ENCODE data around the gene ADGRB3. TPM values are rescaled to one million over a fixed set of nuclear protein-coding genes. Genes with fewer than 3 reads are reported as not detected.

Gene ADGRB3
- total and polyA plus RNA-seq, 10 of the 15 experiments (the other 5 are each of a cell fraction or from before 2014, with no cell fraction given): 0.03 to 0.06 TPM; not detected in 8

DNA sequence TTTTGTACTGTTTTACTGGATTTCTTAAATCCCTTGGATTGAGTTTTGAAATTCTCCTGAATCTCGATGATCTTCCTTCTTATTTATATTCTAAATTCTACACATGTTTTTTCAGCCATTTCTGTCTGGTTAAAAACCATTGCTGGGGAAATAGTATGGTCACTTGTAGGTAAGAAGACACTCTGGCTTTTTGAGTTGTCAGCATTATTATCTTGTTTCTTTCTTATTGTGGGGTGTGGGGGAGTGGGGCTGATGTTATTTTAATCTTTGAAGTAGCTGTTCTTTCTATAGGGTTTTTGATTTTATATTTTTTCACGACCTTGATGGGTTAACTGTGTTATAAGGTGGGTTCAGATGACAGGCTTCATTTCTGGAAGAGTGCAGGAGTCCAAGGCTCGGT, 37.4 kb upstream of the ADGRB3 start (continued):
- TF ChIP-seq, protein P1, sequence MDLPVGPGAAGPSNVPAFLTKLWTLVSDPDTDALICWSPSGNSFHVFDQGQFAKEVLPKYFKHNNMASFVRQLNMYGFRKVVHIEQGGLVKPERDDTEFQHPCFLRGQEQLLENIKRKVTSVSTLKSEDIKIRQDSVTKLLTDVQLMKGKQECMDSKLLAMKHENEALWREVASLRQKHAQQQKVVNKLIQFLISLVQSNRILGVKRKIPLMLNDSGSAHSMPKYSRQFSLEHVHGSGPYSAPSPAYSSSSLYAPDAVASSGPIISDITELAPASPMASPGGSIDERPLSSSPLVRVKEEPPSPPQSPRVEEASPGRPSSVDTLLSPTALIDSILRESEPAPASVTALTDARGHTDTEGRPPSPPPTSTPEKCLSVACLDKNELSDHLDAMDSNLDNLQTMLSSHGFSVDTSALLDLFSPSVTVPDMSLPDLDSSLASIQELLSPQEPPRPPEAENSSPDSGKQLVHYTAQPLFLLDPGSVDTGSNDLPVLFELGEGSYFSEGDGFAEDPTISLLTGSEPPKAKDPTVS (IDR thresholded peaks at IDR 0.05; ENCODE audit: low read depth, low read length): no peak
- TF ChIP-seq IRF4 (IDR thresholded peaks at IDR 0.05; ENCODE audit: low read depth, low read length) (no peak), CHD4 (IDR thresholded peaks at IDR 0.05) (no peak), YY1 (IDR thresholded peaks at IDR 0.05; ENCODE audit: low read depth, low read length) (no peak), PAX8 (IDR thresholded peaks at IDR 0.05) (no peak), ZZZ3 (IDR thresholded peaks at IDR 0.05; ENCODE audit: control insufficient read depth, insufficient read length, low read depth) (no peak)
- TF ChIP-seq, protein P2, sequence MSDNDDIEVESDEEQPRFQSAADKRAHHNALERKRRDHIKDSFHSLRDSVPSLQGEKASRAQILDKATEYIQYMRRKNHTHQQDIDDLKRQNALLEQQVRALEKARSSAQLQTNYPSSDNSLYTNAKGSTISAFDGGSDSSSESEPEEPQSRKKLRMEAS (IDR thresholded peaks at IDR 0.05; ENCODE audit: low read depth, low read length): no peak
- TF ChIP-seq, protein P3, sequence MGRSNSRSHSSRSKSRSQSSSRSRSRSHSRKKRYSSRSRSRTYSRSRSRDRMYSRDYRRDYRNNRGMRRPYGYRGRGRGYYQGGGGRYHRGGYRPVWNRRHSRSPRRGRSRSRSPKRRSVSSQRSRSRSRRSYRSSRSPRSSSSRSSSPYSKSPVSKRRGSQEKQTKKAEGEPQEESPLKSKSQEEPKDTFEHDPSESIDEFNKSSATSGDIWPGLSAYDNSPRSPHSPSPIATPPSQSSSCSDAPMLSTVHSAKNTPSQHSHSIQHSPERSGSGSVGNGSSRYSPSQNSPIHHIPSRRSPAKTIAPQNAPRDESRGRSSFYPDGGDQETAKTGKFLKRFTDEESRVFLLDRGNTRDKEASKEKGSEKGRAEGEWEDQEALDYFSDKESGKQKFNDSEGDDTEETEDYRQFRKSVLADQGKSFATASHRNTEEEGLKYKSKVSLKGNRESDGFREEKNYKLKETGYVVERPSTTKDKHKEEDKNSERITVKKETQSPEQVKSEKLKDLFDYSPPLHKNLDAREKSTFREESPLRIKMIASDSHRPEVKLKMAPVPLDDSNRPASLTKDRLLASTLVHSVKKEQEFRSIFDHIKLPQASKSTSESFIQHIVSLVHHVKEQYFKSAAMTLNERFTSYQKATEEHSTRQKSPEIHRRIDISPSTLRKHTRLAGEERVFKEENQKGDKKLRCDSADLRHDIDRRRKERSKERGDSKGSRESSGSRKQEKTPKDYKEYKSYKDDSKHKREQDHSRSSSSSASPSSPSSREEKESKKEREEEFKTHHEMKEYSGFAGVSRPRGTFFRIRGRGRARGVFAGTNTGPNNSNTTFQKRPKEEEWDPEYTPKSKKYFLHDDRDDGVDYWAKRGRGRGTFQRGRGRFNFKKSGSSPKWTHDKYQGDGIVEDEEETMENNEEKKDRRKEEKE (IDR thresholded peaks at IDR 0.05): no peak

DNA sequence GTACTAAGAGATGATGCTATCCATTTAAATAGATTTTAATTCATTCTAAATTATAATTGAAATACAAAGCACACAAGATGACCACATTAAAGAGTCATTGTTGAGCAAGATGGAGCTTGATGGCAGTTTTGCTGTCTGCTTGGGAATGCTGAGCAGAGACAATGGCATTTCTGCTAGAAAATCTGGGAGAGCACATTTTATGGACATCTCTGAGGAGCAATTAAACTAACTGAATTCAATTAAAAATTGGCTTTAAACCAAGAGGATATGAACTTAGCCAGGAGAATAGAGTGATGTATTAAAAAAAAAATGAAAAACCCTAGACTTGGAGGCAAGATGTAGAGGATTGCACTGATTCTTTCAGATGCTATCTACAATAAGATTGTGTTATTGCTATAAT, 19.1 kb upstream of the ADGRB3 start:
- ChIA-PET RAD21 (ENCODE audit: unreplicated experiment) (no interaction called here), POLR2A (no interaction called here), SMC1A (ENCODE audit: uncharacterized antibody, unreplicated experiment) (no interaction called here), CTCF (no interaction called here)
- no peaks in the 10 kb centered on the region for H3K79me2 ChIP-seq (ENCODE audit: control insufficient read depth, insufficient read depth, low read length)
- H3K27me3 ChIP-seq (replicated peaks in 1 of 2; ENCODE audit: control insufficient read depth in 2 of 2, insufficient read depth in 2 of 2, low read length in 1 of 2): no peaks in the 10 kb centered on the region
- no peak overlapping the region for H3K4me3 ChIP-seq
- no peak for ATAC-seq
- no peak overlapping the region for H3K27ac ChIP-seq (ENCODE audit: control insufficient read depth, insufficient read depth)
- intact Hi-C loops (cut with micrococcal nuclease; ENCODE audit: unreplicated experiment) (no loop called here), in situ Hi-C loops (cut with MboI) (no loop called here)
- H3K9ac ChIP-seq (ENCODE audit: control insufficient read depth, insufficient read depth, low read length): no peak overlapping the region
- H3K36me3 ChIP-seq (ENCODE audit: control insufficient read depth in 2 of 2, insufficient read depth in 2 of 2, low read length in 1 of 2): no peaks in the 10 kb centered on the region
- H3K4me2 ChIP-seq (ENCODE audit: control insufficient read depth, insufficient read depth): no peak overlapping the region
- TF ChIP-seq, protein P4, sequence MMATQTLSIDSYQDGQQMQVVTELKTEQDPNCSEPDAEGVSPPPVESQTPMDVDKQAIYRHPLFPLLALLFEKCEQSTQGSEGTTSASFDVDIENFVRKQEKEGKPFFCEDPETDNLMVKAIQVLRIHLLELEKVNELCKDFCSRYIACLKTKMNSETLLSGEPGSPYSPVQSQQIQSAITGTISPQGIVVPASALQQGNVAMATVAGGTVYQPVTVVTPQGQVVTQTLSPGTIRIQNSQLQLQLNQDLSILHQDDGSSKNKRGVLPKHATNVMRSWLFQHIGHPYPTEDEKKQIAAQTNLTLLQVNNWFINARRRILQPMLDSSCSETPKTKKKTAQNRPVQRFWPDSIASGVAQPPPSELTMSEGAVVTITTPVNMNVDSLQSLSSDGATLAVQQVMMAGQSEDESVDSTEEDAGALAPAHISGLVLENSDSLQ (IDR thresholded peaks at IDR 0.05): no peak
- TF ChIP-seq TCF7 (IDR thresholded peaks at IDR 0.05; ENCODE audit: borderline replicate concordance) (no peak), KAT2A (conservative IDR thresholded peaks at IDR 0.05; ENCODE audit: control insufficient read depth, low read depth, low read length) (no peak)
- BruUV-seq (replicated peaks): no TSS peak
- H4K20me1 ChIP-seq (ENCODE audit: control insufficient read depth, insufficient read depth): no peaks in the 10 kb centered on the region
- no peak for DNase-seq (ENCODE audit: low read depth, low spot score)
- no peaks in the 10 kb centered on the region for H3K4me1 ChIP-seq (ENCODE audit: control insufficient read depth, insufficient read depth, low read length)
- no peaks in the 10 kb centered on the region for H3K9me3 ChIP-seq (replicated peaks; ENCODE audit: control insufficient read depth, insufficient read depth, low read length)
- H2AFZ ChIP-seq (ENCODE audit: control insufficient read depth, low read depth, low read length): no peak overlapping the region
- no peak for FAIRE-seq
